HG02763 (cell line): Measurements from ENCODE around the gene ASB10.
A peak's percentile ranks its signal among the peaks of the same experiment; 100 is the strongest.

ENCODE experiments used
- ATAC-seq: cut with Tn5 transposase; IDR thresholded peaks from one replicate; pipeline ENCODE4 v1.9.1; 2021; ENCODE audit warnings: mild to moderate bottlenecking, moderate library complexity; ENCODE audit not compliant: unreplicated experiment

ASB10 gene, protein sequence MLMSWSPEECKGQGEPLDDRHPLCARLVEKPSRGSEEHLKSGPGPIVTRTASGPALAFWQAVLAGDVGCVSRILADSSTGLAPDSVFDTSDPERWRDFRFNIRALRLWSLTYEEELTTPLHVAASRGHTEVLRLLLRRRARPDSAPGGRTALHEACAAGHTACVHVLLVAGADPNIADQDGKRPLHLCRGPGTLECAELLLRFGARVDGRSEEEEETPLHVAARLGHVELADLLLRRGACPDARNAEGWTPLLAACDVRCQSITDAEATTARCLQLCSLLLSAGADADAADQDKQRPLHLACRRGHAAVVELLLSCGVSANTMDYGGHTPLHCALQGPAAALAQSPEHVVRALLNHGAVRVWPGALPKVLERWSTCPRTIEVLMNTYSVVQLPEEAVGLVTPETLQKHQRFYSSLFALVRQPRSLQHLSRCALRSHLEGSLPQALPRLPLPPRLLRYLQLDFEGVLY

DNA sequence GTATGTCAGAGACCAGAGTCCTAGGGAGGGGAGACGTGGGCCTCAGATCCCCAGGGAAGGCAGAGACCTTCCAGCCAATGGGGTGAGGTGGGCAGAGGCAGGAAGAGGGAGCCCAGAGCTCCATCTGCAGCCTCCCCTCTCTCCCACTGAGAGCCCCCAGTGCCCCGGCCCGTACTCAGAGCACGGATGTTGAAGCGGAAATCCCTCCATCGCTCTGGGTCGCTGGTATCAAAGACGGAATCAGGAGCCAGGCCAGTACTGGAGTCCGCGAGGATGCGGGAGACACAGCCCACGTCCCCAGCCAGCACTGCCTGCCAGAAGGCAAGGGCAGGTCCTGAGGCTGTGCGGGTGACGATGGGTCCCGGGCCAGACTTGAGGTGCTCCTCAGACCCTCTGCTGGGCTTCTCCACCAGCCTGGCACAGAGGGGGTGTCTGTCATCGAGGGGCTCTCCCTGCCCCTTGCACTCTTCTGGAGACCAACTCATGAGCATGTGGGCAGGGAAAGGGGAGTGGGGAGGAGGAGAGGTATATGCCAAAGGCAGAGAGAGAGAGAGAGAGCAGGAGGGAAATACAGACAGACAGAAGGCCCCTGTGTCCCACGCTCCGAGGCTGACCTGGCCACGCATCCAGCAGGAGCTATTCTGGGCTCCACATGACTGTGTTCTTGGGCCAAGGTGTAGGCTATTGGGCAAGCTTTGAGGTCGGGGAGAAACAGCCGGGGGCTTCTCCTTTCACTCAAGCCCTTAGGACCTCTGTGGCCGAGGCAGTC lies at the start of gene ASB10:
Gene ASB10 (minus strand): TSS at position 611 of the 769 bp plus-strand sequence. CDS start 120 bp downstream, at position 491.
- no peak for ATAC-seq

DNA sequence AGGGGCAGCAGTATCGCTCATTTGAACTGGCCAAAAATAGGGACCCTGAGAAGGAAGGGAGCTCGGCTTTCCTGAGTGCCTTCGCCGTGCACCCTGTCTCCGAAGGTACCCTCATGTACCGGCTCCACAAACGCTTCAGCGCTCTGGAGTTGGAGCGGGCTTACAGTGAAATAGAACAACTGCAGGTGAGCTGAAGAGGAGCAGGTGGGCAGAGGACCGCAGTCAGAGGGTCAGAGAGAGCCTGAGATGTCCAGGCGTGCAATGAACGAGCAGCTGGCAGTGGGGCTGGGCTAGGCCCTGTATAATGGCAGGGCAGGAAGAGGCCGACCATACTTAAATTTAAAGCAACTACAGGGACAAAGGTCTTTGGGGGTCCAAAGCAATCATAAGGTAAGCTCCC lies 49.4 kb upstream of the ASB10 start:
- no peak for ATAC-seq

DNA sequence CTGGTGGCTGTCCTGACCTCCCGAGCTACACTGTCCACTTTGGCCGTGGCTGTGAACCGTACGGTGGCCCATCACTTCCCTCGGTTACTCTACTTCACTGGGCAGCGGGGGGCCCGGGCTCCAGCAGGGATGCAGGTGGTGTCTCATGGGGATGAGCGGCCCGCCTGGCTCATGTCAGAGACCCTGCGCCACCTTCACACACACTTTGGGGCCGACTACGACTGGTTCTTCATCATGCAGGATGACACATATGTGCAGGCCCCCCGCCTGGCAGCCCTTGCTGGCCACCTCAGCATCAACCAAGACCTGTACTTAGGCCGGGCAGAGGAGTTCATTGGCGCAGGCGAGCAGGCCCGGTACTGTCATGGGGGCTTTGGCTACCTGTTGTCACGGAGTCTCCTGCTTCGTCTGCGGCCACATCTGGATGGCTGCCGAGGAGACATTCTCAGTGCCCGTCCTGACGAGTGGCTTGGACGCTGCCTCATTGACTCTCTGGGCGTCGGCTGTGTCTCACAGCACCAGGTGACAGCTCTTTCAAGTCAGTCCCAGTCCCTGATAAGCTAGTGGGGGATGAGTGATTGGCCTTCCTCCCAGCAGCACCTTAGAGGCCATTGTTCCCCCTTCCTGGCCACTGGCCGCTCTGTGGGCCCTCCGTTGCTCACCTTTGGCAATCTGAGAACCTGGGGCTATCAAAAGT lies 48.2 kb upstream of the ASB10 start:
- no peak for ATAC-seq

DNA sequence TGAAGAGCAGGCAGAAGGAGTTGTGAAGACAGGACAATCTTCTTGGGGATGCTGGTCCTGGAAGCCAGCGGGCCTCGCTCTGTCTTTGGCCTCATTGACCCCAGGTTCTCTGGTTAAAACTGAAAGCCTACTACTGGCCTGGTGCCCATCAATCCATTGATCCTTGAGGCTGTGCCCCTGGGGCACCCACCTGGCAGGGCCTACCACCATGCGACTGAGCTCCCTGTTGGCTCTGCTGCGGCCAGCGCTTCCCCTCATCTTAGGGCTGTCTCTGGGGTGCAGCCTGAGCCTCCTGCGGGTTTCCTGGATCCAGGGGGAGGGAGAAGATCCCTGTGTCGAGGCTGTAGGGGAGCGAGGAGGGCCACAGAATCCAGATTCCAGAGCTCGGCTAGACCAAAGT lies 46.8 kb upstream of the ASB10 start:
- ATAC-seq = no peak

DNA sequence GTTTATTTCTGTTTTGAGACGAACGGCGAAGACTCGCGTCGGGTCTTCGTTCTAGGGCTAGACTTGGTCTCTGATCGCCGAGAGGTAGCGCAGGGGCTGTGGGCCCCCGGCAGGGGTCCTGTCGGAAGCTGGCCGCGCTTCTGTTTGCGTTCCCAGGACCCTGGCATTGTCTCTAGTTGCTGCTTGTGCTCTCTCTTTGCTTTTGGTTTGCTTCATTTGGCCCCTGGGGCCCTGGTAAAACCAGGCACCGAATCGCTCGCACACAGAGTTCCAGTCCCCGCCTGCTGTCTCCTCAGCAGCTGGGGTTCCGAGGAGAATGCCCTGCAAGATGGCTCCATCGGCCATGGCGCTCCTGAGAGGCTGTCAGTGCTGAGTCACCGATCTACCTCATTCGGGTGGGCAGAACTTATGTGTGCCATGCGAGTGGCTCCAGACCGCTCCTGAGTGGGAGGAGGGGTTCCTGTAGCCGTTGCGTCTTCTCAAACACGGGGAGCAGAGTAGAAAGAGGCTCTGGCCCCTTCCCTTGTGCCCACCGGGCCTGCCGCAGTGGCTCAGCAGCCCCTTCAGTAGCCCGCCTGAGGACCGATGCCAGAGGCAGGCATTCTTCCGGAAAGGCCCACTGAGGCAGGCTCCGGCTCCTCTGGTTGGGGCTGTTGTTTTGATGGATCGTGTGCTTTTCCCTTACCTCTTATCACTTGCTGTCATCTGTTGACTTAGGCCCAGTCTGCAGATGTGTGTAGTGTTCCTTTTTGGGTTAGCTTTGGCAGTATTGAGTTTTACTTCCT lies 46.1 kb upstream of the ASB10 start:
- ATAC-seq = no peak

DNA sequence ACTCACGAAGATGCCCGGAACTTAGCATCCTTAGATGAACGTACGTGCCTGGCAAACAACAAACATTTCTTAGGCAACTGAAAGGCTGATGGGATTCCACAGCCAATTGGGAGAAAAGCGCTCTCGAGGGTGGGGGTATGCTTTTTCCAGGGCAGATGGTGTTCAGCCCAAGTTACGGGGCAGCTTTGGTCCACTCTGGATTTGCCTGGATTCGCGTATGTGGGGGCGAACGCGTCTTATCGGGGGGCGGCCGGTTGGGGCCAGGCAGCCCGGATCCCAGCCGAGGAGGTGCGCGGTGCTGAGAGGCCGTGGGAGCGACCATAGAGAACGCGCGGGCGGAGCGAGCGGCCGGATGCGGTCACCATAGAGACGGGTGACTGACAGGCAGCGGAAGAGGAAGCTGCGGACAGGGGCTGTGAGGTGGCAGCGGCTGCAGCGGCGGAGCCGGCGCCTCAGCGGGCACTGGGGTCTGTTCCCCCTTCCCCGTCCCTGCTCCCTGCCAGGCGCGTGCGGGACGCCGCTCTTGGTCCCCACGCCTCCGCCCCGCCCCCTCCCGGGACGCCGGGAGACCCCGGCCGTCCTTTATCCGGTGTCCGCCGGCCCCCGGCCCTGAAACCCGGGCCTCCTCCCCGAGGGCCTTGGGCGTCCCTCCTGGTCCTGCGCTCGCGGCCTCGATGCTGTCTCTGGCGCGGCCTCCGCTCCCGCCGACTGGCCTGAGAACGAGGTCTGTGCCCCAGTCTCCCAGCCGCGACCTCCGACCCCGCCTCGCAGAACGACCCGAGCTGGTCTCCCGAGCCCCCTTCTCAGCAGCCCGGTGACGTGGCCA lies 45.3 kb upstream of the ASB10 start, which contains the start of gene CHPF2:
Gene CHPF2 (plus strand): TSS at position 393 of the 826 bp plus-strand sequence. CDS start 1,529 bp downstream, outside the sequence.
- ATAC-seq = peak; percentile 98

DNA sequence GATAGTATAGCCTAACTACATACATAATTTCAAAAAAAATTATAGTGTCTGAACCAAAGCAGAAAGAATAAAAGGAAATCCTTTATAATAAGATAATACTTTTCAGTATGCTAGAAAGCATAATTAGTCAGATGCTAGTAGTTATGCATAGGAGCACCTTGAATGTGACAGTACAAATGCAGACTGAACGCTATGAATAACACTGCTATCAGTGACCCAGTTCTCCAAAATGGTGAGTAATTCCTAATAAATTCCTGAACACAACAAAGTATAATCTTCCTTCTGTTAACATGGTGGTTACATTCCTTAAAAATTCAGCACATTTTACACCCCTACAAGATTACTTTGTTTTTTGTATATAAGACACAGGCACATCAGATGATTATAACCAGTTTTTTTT lies 44.0 kb upstream of the ASB10 start:
- no peak for ATAC-seq

DNA sequence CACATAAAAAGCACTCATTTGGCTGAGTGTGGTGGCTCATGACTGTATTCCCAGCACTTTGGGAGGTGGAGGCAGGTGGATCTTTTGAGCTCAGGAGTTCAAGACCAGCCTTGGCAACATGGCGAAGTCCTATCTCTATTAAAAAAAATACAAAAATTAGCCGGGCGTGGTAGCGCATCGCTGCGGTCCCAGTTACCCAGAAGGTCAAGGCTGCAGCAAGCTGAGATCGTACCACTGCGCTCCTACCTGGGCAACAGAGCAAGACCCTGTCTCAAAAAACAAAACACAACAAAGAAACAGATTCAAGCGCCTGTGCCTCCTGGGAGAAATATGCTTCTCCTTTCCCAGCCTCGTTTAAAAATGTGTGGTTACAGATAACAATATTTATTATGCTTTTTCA lies 42.2 kb upstream of the ASB10 start:
- no peak for ATAC-seq

DNA sequence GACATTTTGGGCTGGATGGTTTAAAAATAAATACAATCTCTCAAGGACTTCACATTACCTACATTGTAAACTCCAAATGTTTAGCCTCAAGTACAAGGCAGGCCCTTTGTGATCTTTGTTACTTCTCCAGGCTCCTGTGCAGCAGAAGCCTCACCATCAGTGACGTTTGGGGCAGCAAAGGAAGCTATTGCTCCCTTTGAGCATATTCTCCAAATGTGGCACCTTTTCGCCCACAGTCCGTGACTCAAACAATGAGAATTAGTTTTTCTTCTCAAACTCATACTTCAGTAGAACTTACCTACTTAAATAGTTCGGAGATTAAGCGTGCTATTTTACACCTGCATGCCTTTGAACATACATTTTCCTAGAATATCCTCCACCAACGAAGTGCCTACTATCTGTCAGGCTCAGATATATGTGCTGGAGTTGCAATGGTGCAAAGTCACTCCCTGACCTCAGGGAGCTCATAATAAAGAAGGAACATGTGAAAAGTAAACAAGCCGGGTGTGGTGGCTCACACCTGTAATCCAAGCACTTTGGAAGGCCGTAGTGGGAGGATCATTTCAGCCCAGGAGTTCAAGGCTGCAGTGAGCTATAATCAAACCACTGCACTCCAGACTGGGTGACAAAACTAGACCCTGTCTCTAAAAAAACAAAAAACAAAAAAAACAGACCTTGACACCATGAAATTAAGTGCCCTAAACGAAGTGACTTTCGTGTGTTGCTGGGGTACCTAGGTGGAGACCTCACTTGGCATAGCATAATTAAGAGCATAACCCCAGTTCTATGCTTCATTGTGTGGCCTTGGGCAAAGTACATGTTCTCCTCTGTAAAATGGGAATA lies 41.2 kb upstream of the ASB10 start:
- ATAC-seq = no peak

DNA sequence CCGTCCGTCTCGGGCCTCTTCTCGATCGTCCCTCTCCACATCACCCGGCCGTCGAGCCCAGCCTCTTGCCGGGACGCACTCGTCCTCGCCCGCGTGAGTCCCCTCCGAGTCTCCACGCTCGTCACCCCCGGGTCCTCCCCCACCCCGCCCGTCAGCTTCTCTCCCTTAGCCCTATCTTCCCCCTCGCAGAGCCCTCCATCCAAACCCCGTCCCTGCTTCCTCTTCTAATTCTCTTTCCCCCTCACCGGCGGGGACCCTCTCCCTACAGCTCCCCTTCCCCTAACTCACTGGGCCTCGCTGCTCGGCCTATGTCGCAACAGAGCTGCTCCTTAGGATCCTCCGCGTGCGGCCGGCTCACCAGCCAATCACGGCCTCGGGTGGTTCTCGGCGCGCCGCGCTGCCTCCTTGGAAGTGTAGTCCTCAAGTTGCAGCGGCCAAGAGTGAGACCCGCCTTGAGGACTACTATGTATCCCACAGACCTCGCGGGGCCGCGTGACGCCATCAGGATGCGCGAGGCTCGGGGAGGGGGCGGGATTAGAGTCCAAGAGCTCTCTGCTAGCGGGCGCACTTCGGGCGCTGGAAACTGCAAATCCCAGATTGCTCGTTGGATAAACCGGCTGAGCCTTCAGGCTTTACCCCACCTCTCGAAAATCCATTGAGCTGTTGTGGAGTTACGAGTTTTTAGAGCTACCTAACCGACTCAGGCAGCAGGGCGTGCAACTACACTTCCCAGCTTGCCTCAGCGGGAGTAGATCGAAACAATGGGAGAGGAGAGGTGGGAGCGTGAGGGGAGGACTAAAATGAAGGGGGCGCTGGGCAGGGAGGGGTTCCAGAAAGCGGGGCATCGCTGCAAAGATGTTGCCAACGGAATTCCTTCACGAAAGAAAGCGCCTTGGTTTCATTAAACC lies 40.1 kb upstream of the ASB10 start, which contains the start of gene ABCF2:
Gene ABCF2 (minus strand): TSS at position 331 of the 908 bp plus-strand sequence. CDS start 747 bp downstream, outside the sequence.
- ATAC-seq = peak; percentile 100

DNA sequence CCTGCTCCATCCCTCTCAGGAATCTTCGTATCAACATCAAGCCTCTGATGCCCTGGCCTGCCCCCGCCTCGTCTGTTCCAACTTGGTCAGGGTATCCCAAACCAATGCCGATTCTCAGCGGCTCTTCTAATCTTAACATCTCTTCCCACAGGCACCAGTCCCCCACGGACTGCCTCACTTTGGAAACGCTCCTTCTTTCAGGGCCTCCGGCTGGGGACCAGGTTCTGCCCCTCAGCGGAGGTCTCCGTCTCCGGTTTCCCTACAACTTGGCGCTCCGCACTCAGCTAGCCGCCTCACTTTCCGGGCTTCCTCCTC lies 39.5 kb upstream of the ASB10 start:
- no peak for ATAC-seq

DNA sequence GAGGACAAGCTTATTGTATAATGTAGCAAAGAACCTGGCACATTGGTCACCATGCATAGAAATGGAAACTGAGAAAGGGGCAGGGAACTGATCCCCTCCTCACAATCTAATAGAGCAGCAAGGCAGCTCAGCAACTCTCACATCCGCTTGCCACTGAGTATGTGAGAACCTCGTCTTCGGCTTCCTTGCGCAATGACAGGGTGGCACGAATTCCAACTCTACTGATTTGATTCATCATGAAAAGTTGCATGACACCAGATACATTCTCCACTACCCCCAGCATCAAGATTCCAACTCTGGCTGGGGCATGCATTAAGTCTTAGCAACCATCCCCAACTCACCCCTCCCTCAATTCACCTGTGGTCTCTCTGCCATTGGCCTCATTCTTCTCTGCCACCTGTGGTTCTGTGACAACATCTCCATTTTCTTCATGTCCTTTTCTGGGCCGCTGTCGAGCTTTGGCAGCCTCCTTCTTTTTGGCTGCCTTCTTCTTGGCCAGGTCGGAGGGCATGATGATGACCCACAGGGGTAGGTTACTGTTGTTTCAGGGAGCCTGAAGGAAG lies 39.0 kb upstream of the ASB10 start:
- ATAC-seq = no peak

DNA sequence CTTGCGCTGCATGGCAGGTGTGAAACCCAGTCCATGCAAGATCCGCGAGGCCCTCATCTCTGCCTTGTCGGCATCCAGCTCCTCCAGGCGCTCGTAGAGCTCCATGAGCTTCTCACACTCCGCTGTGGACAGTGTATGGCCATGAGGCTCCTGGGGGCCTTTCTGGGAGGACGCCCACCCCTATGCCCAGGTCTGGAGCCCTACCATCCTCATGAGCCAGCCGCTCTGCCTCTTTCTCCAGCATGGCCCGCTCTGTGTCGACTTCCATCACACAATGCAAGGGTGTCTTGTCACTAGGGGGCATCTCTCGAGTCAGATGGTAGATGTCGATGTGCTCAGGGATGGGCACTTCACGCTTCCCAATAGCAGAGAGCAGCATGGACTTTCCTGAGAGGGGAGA lies 36.7 kb upstream of the ASB10 start:
- no peak for ATAC-seq

DNA sequence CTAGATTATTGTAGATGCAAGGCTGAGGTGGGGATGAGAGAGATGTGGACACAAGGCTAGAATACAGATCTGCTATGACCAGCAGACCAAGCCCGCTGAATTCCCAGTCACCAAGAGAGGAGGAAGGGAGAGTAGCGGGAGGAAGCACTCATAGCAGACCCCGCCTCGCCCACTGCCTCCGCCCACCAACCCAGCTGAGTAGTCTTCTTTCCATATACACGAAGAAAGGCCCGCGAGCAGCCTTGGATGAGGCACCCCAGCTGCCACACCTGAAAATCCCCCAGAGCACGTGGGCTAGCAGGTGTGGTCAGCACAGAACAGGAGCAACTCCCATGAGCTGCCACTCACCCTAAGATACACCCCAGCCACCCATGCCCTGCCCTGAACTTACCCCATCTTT lies 31.1 kb upstream of the ASB10 start:
- ATAC-seq = no peak

DNA sequence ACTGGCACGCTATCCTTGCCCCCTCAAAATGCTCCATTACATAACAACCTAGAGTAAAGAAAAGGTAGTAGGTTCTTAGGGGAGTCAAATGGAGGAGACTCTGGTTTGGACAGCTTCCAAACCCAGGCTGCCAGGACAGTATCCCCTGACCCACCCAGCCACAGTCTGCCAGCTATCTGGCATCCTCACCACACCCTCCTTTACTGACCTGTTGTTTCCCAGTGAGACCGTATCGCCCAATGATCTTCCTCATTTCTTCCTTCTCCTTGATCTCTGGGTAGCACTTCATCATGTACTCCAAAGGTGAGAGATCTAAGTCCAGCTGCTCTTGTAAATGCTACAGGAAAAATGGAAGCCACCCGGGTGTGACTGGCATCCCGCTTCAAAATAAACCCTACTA lies 28.3 kb upstream of the ASB10 start:
- ATAC-seq = no peak

DNA sequence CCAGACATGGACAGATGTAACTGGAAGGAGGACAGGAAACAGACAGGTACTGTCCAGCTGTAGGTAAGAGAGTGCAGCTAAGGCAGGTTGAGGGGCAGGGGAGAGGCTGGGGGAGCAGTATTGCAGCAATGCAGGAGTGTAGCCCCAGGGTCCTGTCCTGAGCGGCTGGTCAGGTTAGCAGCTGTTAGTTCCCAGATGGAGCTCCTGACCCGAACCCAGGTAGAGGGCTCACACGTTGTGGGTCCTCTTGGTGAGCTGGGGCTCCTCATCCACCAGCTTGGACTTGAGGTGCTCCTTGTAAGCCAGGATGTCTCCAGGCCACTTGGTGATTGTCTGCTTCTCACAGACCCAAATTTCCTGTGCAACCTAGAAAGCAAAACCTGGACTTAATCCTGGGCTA lies 26.8 kb upstream of the ASB10 start:
- no peak for ATAC-seq

DNA sequence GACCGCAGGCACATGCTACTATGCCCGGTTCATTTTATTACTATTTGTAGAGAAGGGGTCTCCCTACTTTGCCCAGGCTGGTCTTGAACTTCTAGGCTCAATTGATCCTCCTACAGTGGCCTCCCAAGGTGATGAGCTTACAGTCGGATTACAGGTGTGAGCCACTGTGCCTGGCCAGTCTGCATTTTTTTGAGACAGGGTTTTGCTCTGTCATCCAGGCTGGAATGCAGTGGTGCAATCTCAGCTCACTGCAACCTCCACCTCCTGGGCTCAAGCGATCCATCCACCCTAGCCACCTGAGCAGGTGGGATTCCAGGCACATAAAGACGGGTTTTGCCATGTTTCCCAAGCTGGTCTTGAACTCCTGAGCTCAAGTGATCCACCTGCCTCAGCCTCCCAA lies 25.6 kb upstream of the ASB10 start:
- no peak for ATAC-seq
